ENCODE measurements around the gene DHPS. TPM values are rescaled to one million over a fixed set of nuclear protein-coding genes. Genes with fewer than 3 reads are reported as not detected.
"Not testable (repeated sequence)": the region's sequence is repeated elsewhere in the genome, so short reads cannot be mapped to it uniquely, and the experiment has no call there.

DHPS gene
- total RNA-seq, 1 donor from 2014 or later: 55.3 TPM

- Mint-ChIP-seq H3K9me3 (ENCODE audit: unreplicated experiment) (no peaks in the 10 kb centered on the region), H3K36me3 (ENCODE audit: low read depth, unreplicated experiment) (peaks cover 37% of the 10 kb centered on the region)
- no peak for TF ChIP-seq CTCF (IDR thresholded peaks at IDR 0.05; ENCODE audit: unreplicated experiment)
Measured at GRCh38 chr19:12715102-12715501, 33.4 kb upstream of the DHPS start.

GRCh38 chr19:12713304-12713703 is 31.6 kb upstream of the DHPS start:
- not testable (repeated sequence) for DNase-seq (ENCODE audit: low spot score); H3K4me1 Mint-ChIP-seq (ENCODE audit: unreplicated experiment); H3K27me3 Mint-ChIP-seq (ENCODE audit: unreplicated experiment); H3K27ac Mint-ChIP-seq (ENCODE audit: unreplicated experiment); H3K9me3 Mint-ChIP-seq (ENCODE audit: unreplicated experiment); H3K4me3 Mint-ChIP-seq (ENCODE audit: unreplicated experiment)
- H3K36me3 Mint-ChIP-seq (ENCODE audit: low read depth, unreplicated experiment): peaks cover 33% of the 10 kb centered on the region

More at GRCh38 chr19:12715102-12715501, 33.4 kb upstream of the DHPS start:
- Mint-ChIP-seq H3K27ac (ENCODE audit: unreplicated experiment) (no peak overlapping the region), H3K4me1 (ENCODE audit: unreplicated experiment) (no peaks in the 10 kb centered on the region), H3K4me3 (ENCODE audit: unreplicated experiment) (no peak overlapping the region), H3K27me3 (ENCODE audit: unreplicated experiment) (peaks cover 7% of the 10 kb centered on the region)
- DNase-seq (ENCODE audit: low spot score): no peak

- H3K27ac Mint-ChIP-seq (ENCODE audit: unreplicated experiment); H3K27me3 Mint-ChIP-seq (ENCODE audit: unreplicated experiment); H3K4me3 Mint-ChIP-seq (ENCODE audit: unreplicated experiment); H3K9me3 Mint-ChIP-seq (ENCODE audit: unreplicated experiment); H3K4me1 Mint-ChIP-seq (ENCODE audit: unreplicated experiment): not testable (repeated sequence)
- H3K36me3 Mint-ChIP-seq (ENCODE audit: low read depth, unreplicated experiment): peaks cover 33% of the 10 kb centered on the region
- DNase-seq (ENCODE audit: low spot score): peak; percentile 35
Measured at GRCh38 chr19:12712077-12712476, 30.4 kb upstream of the DHPS start.

GRCh38 chr19:12711187-12711586 is 29.5 kb upstream of the DHPS start:
- Mint-ChIP-seq H3K4me1 (ENCODE audit: unreplicated experiment) (no peaks in the 10 kb centered on the region), H3K9me3 (ENCODE audit: unreplicated experiment) (no peaks in the 10 kb centered on the region), H3K27me3 (ENCODE audit: unreplicated experiment) (peaks cover 9% of the 10 kb centered on the region), H3K27ac (ENCODE audit: unreplicated experiment) (no peak overlapping the region), H3K4me3 (ENCODE audit: unreplicated experiment) (no peak overlapping the region), H3K36me3 (ENCODE audit: low read depth, unreplicated experiment) (peaks cover 32% of the 10 kb centered on the region)
- DNase-seq (ENCODE audit: low spot score): no peak
- TF ChIP-seq CTCF (IDR thresholded peaks at IDR 0.05; ENCODE audit: unreplicated experiment): no peak

- DNase-seq (ENCODE audit: low spot score): no peak
- Mint-ChIP-seq H3K4me3 (ENCODE audit: unreplicated experiment) (no peak overlapping the region), H3K27me3 (ENCODE audit: unreplicated experiment) (peaks cover 6% of the 10 kb centered on the region), H3K36me3 (ENCODE audit: low read depth, unreplicated experiment) (peaks cover 30% of the 10 kb centered on the region), H3K4me1 (ENCODE audit: unreplicated experiment) (no peaks in the 10 kb centered on the region), H3K9me3 (ENCODE audit: unreplicated experiment) (no peaks in the 10 kb centered on the region), H3K27ac (ENCODE audit: unreplicated experiment) (no peak overlapping the region)
- no peak for TF ChIP-seq CTCF (IDR thresholded peaks at IDR 0.05; ENCODE audit: unreplicated experiment)
Measured at GRCh38 chr19:12708641-12709040, 27.0 kb upstream of the DHPS start.

GRCh38 chr19:12706332-12706718 is 24.6 kb upstream of the DHPS start:
- Mint-ChIP-seq H3K4me1 (ENCODE audit: unreplicated experiment) (no peaks in the 10 kb centered on the region), H3K4me3 (ENCODE audit: unreplicated experiment) (peak overlapping the region; percentile 42), H3K36me3 (ENCODE audit: low read depth, unreplicated experiment) (peaks cover 34% of the 10 kb centered on the region), H3K27ac (ENCODE audit: unreplicated experiment) (no peak overlapping the region), H3K27me3 (ENCODE audit: unreplicated experiment) (peaks cover 14% of the 10 kb centered on the region), H3K9me3 (ENCODE audit: unreplicated experiment) (no peaks in the 10 kb centered on the region)
- no peak for DNase-seq (ENCODE audit: low spot score)
- no peak for TF ChIP-seq CTCF (IDR thresholded peaks at IDR 0.05; ENCODE audit: unreplicated experiment)

Measured in endothelial cell (in vitro differentiated cells).